Esophagus muscularis mucosa (tissue), 4 donors: ENCODE measurements around the gene DOK7. TPM values are rescaled to one million over a fixed set of nuclear protein-coding genes. Genes with fewer than 3 reads are reported as not detected.

Experiments
- DNase-seq: peaks from one replicate; pipeline ENCODE4 v3.0.0-alpha.2; 2017; ENCODE audit errors: extremely low spot score
- H3K27ac ChIP-seq, 4 donors: fragments of 200-600 bp; sonication (generic); replicated peaks in 1 of 4; 1 replicate in 3 of 4; 2 replicates in 1 of 4; pipeline ENCODE4 v1.5.1; 2016 to 2019; ENCODE audit warnings: mild to moderate bottlenecking in 1 of 4
- H3K27me3 ChIP-seq, 4 donors: fragments of 200-600 bp; sonication (generic); one replicate each; pipeline versions ENCODE4 v1.5.1 to v1.6.0; 2016 to 2019
- H3K36me3 ChIP-seq, 4 donors: fragments of 200-600 bp; sonication (generic); one replicate each; pipeline ENCODE4 v1.5.1; 2016 to 2019
- H3K4me1 ChIP-seq, 4 donors: fragments of 200-600 bp; sonication (generic); one replicate each; pipeline ENCODE4 v1.5.1; 2016 to 2019
- H3K4me3 ChIP-seq, 4 donors: fragments of 200-600 bp; sonication (generic); 1 replicate in 2 of 4; 2 replicates in 2 of 4; pipeline ENCODE4 v1.5.1; 2016 to 2019; ENCODE audit warnings: mild to moderate bottlenecking in 4 of 4, moderate library complexity in 1 of 4
- H3K9me3 ChIP-seq, 4 donors: fragments of 200-600 bp; sonication (generic); 1 replicate in 3 of 4; 2 replicates in 1 of 4; pipeline ENCODE4 v1.5.1; 2016 to 2019
- CTCF ChIP-seq, 3 experiments: fragments of 200-600 bp in 2 of 3; fragments of 450-650 bp in 1 of 3; sonication (generic) in 2 of 3; IDR thresholded peaks; one replicate each; pipeline ENCODE4 v1.5.1; 2017 to 2019; ENCODE audit warnings: antibody characterized with exemption in 3 of 3, mild to moderate bottlenecking in 2 of 3, moderate library complexity in 1 of 3
- EP300 ChIP-seq: sonication (generic); formaldehyde crosslinking; IDR thresholded peaks from one replicate; pipeline ENCODE4 v1.6.1; 2017; ENCODE audit warnings: antibody characterized with exemption
- POLR2A ChIP-seq: fragments of 450-650 bp; IDR thresholded peaks from one replicate; pipeline ENCODE4 v1.6.1; 2017; ENCODE audit warnings: antibody characterized with exemption, moderate library complexity, mild to moderate bottlenecking, low read depth
- POLR2AphosphoS5 ChIP-seq, 2 donors: sonication (generic); formaldehyde crosslinking; IDR thresholded peaks; one replicate each; pipeline ENCODE4 v1.6.1; 2017; ENCODE audit warnings: antibody characterized with exemption in 2 of 2
- WGBS: methylation state at CpG from one replicate; pipeline ENCODE4 v1.1.5; 2018; 5-methylcytosine and 5-hydroxymethylcytosine counted together
- intact Hi-C: fragments of 100-400 bp; cut with DNase I; formaldehyde crosslinking; loops from one replicate; pipeline ENCODE4 v1.15.1; 2023
- total RNA-seq, 4 donors: library from RNA; depleted of rRNA; stranded (reverse); fragments of >200 nt; gene quantifications; one replicate each; pipeline versions ENCODE4 v1.1.0 to v1.2.1, GENCODE V29; 2016

The DOK7 gene
- total RNA-seq, 4 donors from 2014 or later: 0.50 to 1.7 (median 1.4) TPM

DNA sequence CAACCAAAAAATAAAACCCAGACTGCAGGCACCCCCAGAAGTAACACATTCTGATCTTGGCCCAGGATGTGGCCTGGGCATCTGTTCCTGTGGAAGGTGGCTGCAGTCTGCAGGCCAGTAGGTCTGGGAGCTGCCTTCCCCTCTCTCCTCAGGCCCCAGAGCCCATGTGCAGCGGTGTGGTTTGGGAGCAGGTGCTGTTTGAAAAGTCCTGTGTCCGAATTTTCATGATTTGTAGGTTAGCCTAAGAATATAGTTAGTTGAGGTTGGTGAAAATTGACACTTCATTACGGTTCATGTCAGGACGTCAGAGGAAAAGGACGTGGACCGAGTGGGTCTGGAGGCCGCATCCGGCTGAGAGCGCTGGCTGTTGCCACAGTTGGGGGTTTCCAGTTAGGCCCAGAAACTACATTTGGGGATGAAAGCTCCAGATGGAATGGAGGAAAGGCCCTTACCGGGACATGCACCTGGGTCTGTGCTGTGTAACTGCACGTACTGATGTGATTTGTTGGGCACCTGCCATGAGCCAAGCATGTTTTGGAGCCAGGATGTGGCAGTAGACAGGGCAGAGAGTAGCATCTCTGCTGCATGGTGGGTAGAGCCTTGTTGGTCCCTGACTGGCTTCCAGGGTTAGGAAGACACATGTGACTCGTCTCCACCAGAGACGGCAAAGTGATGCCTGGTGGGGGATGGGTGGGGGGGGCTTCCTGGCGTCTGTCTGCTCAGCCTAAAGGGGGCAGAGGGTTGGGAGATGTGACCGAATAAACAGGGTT is 43.1 kb upstream of the DOK7 start:
- WGBS: 79% methylated on average over 15 of the region's 15 CpGs
- DNase-seq: no peak

DNA sequence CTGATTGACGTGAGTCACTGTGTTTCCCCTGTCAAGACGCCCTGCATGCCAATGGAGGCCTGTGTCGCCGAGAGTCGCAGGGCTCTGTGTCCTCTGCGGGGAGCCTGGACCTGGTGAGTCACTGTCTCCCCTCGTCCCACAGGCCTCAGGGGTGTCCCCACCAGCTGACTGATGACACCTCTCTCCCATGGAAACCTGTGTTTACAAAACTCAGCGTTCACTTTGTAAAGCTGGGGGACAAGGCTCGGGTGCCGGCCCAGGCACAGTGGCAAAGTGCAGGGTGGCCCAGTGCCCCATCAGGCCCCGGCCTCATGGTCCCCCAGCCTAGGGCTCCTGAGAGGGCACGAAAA is 42.5 kb upstream of the DOK7 start:
- H3K27ac ChIP-seq: no peak overlapping the region
- 90% methylated on average over 7 of the region's 12 CpGs for WGBS
- no peak for DNase-seq
- TF ChIP-seq POLR2A (no peak), POLR2AphosphoS5 (IDR thresholded peaks at IDR 0.05) (no peak), EP300 (no peak), CTCF (IDR thresholded peaks at IDR 0.05) (no peak)
- intact Hi-C loops: no loop called here
- peaks cover 15 to 96% (median 81%) of the 10 kb centered on the region in 4 donors for H3K36me3 ChIP-seq
- no peaks in the 10 kb centered on the region for H3K27me3 ChIP-seq
- no peaks in the 10 kb centered on the region for H3K4me1 ChIP-seq
- H3K9me3 ChIP-seq: no peaks in the 10 kb centered on the region
- no peak overlapping the region for H3K4me3 ChIP-seq

More for the DNA sequence above, 43.1 kb upstream of the DOK7 start:
- H3K9me3 ChIP-seq: no peaks in the 10 kb centered on the region
- intact Hi-C loops: no loop called here
- no peak for TF ChIP-seq EP300
- TF ChIP-seq POLR2A: no peak
- TF ChIP-seq POLR2AphosphoS5 (IDR thresholded peaks at IDR 0.05): no peak
- TF ChIP-seq CTCF (IDR thresholded peaks at IDR 0.05): no peak
- no peaks in the 10 kb centered on the region for H3K27me3 ChIP-seq
- H3K4me3 ChIP-seq: no peak overlapping the region
- no peaks in the 10 kb centered on the region for H3K4me1 ChIP-seq
- peaks cover 15 to 96% (median 81%) of the 10 kb centered on the region in 4 donors for H3K36me3 ChIP-seq
- H3K27ac ChIP-seq: no peak overlapping the region

- intact Hi-C loops: no loop called here
- no peak overlapping the region for H3K27ac ChIP-seq
- no peaks in the 10 kb centered on the region for H3K9me3 ChIP-seq
- H3K4me1 ChIP-seq: no peaks in the 10 kb centered on the region
- H3K27me3 ChIP-seq: no peaks in the 10 kb centered on the region
- no peak for DNase-seq
- peaks cover 15 to 92% (median 78%) of the 10 kb centered on the region in 4 donors for H3K36me3 ChIP-seq
- H3K4me3 ChIP-seq: no peak overlapping the region
- 93% methylated on average over 9 of the region's 10 CpGs for WGBS
- TF ChIP-seq CTCF (IDR thresholded peaks at IDR 0.05) (no peak), EP300 (no peak), POLR2AphosphoS5 (IDR thresholded peaks at IDR 0.05) (no peak), POLR2A (no peak)
Measured at GRCh38 chr4:3420956-3421355, 42.1 kb upstream of the DOK7 start.

DNA sequence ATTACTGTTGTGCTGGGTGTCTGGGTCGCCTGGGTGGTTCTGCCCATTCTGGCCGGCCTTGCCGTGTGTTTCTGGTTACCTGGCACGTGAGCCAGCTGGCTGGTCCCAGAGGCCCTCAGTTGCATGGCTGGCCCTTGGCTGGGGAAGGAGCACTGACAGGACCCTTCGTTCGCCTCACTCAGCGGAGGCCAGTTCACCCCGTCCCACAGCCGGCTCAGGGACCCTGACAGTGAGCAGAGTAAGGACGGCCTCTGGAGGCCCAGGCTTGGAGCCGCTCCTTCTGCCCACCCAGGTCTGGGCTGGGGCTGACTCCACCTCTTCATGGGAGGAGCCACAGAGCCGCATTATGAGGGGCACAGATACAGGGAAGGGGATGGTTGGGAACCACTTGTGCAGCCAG is 41.6 kb upstream of the DOK7 start:
- Histone ChIP-seq H3K4me3 (no peak overlapping the region), H3K27me3 (no peaks in the 10 kb centered on the region), H3K9me3 (no peaks in the 10 kb centered on the region), H3K4me1 (no peaks in the 10 kb centered on the region), H3K27ac (no peak overlapping the region), H3K36me3 (peaks cover 15 to 90% (median 76%) of the 10 kb centered on the region in 4 donors)
- DNase-seq: no peak
- no peak for TF ChIP-seq EP300
- TF ChIP-seq POLR2A: no peak
- no peak for TF ChIP-seq POLR2AphosphoS5 (IDR thresholded peaks at IDR 0.05)
- no peak for TF ChIP-seq CTCF (IDR thresholded peaks at IDR 0.05)
- intact Hi-C loops: no loop called here
- WGBS: 85% methylated on average over 11 of the region's 12 CpGs
